HPDE6-E6E7 (cell line): ENCODE measurements around the gene MRPL4.

Experiments
- DNase-seq: peaks from one replicate; pipeline ENCODE4 v3.0.0; 2011; ENCODE audit warnings: missing footprints; ENCODE audit errors: extremely low spot score

MRPL4 gene

DNA sequence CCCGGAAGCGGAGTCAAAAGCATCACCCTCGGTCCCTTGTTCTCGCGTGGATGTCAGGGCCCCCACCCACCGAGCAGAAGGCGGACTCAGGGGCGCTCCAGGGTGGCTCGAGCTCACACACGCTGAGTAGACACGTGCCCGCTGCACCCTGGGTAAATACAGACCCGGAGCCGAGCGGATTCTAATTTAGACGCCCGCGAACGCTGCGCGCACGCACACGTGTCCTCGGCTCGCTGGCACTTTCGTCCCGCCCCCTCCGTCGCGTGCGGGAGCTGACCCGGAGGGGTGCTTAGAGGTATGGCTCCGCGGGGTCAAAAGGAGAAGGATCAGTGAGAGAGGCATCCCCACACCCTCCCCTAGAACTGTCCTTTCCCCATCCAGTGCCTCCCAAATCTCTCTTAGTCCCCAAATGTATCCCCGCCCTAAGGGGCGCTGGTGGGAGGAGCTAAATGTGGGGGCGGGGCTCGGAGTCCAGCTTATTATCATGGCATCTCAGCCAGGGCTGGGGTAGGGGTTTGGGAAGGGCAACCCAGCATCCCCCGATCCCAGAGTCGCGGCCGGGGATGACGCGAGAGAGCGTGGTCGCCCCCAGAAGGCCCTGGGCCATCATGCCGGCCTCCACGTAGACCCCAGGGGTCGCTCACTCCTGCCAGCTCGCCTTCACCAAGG is 37.3 kb downstream of the MRPL4 start:
- peak; percentile 73 for DNase-seq

DNA sequence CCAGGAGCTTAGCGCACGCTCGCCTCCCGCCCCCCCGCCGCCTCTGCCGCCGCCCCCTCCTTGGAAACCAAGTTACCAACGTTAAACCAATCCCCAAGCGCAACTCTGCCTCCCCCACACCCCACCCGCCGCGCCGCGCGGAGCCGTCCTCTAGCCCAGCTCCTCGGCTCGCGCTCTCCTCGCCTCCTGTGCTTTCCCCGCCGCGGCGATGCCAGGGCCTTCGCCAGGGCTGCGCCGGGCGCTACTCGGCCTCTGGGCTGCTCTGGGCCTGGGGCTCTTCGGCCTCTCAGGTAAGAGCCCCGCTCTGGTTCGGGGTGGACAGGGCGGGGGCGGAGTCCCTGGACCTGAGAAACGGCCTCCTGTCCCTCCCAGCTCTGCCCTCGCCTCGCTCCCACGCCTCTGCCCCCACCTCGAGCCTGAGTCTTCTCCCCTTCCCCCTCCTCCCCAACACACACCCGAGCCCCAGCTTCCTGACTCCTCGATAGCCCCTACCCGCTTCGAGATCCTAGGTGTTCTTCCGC is 37.9 kb downstream of the MRPL4 start, which contains the start of gene ICAM5:
Gene ICAM5 (plus strand): TSS at position 117 of the 521 bp plus-strand sequence. CDS start 92 bp downstream, at position 209.
- DNase-seq: no peak

DNA sequence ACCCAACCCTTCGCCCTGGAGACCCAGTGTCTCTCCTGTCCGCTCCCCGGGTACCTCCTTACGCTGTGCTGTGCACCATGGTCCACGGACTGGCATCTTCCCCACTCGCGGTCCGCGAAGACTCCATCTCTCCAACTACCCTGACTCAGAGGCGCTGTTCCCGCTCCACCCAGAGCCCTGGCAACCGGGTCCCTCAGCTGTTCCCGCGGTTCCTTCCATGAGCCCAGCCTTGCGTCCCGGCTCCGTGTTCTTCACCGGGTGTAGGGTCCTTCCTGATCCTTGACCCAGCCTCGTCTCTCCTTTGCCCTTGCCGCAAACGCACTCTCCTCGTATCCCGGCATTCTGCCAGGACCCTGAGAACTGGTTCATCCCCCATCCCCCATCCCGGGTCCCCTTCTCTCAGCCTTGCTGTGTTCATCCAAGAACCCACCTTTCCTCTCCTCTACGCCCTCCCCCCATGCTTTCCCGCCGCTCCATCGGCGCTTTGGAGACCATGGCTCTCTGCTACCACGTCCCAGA is 38.4 kb downstream of the MRPL4 start:
- no peak for DNase-seq

DNA sequence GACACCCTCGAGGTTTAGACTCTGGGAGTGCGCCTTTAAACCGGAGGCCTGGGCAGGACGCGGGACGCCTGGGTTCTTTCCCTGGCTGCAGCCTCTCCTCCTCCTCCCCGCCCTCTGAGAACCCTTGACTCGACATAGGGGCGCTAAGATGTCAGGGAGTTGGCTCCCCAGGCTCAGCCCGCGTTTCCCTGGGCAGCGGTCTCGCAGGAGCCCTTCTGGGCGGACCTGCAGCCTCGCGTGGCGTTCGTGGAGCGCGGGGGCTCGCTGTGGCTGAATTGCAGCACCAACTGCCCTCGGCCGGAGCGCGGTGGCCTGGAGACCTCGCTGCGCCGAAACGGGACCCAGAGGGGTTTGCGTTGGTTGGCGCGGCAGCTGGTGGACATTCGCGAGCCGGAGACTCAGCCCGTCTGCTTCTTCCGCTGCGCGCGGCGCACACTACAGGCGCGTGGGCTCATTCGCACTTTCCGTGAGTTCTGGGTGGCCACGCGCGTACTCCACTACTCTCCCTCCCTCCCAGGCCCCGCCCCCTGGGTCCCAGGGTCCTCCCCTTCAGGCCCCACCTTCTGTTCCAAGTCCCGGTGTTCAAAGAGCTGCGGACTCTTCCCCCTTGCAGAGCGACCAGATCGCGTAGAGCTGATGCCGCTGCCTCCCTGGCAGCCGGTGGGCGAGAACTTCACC is 39.0 kb downstream of the MRPL4 start:
- DNase-seq: no peak

DNA sequence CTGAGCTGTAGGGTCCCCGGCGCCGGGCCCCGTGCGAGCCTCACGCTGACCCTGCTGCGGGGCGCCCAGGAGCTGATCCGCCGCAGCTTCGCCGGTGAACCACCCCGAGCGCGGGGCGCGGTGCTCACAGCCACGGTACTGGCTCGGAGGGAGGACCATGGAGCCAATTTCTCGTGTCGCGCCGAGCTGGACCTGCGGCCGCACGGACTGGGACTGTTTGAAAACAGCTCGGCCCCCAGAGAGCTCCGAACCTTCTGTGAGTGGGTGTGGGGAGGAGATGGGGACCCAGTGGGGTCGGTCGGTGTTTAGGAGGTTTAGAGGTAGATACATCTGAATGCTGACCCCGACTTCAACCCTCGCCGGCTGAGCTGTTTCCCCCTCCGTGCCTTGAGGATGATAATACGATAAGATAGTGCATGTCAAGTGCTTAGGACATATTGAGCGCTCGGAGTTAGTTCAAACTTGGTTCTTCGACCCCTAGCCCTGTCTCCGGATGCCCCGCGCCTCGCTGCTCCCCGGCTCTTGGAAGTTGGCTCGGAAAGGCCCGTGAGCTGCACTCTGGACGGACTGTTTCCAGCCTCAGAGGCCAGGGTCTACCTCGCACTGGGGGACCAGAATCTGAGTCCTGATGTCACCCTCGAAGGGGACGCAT is 39.7 kb downstream of the MRPL4 start:
- DNase-seq: no peak

DNA sequence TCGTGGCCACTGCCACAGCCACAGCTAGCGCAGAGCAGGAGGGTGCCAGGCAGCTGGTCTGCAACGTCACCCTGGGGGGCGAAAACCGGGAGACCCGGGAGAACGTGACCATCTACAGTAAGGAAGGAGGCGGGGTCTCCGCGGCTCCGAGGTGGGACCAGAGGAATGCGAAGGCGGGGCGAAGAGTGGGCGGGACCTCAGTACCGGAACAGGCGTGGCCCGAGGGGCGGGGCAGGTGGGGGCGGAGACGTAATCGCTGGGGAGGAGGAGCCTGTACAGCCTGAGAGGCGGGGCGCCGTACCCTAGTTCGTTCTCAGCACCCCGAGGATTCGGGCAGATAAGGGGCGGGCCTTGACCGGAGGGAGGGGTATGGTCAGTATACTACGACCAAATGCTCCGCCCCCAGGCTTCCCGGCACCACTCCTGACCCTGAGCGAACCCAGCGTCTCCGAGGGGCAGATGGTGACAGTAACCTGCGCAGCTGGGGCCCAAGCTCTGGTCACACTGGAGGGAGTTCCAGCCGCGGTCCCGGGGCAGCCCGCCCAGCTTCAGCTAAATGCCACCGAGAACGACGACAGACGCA is 40.3 kb downstream of the MRPL4 start:
- no peak for DNase-seq

DNA sequence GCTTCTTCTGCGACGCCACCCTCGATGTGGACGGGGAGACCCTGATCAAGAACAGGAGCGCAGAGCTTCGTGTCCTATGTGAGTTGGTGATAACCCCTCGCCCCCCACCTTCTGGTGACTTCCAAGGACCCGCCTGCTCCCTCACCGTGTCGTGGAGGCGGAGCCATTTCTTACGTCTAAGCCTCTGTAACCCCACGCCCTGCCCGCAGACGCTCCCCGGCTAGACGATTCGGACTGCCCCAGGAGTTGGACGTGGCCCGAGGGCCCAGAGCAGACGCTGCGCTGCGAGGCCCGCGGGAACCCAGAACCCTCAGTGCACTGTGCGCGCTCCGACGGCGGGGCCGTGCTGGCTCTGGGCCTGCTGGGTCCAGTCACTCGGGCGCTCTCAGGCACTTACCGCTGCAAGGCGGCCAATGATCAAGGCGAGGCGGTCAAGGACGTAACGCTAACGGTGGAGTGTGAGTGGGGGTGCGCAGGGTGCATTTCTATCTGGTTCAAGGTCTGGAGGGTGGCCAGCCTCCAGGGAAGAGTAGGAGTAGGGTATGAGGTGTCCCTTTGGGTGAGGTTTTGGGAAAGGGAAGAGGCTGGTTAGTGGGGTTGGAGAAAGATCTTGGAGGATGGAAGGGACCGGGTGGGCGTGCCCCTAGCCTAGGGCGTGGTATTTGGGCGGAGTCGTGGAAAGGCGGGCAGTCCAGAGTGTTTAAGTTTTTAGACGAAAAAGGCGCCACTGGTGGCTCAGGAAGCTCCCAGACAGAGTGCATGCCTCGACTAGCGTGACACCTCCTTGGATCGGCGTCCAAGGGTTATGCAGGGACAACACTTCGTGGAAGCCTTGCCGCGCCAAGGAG is 41.0 kb downstream of the MRPL4 start:
- DNase-seq: no peak

DNA sequence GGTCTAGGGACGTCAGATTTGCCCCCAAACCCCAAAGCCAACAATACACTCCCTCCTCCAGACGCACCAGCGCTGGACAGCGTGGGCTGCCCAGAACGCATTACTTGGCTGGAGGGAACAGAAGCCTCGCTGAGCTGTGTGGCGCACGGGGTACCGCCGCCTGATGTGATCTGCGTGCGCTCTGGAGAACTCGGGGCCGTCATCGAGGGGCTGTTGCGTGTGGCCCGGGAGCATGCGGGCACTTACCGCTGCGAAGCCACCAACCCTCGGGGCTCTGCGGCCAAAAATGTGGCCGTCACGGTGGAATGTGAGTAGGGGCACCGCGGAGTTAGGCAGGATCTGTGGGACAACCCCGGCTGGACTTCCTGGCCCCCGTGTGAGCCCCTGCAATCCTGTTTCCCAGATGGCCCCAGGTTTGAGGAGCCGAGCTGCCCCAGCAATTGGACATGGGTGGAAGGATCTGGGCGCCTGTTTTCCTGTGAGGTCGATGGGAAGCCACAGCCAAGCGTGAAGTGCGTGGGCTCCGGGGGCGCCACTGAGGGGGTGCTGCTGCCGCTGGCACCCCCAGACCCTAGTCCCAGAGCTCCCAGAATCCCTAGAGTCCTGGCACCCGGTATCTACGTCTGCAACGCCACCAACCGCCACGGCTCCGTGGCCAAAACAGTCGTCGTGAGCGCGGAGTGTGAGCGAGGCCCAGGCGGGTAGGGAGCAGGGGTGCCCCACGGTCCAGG is 41.8 kb downstream of the MRPL4 start:
- DNase-seq: no peak

DNA sequence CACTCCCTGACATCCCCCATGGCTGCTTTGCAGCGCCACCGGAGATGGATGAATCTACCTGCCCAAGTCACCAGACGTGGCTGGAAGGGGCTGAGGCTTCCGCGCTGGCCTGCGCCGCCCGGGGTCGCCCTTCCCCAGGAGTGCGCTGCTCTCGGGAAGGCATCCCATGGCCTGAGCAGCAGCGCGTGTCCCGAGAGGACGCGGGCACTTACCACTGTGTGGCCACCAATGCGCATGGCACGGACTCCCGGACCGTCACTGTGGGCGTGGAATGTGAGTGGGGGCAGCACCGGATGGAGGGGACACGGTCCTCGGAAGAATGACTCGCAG is 42.3 kb downstream of the MRPL4 start:
- DNase-seq: no peak

DNA sequence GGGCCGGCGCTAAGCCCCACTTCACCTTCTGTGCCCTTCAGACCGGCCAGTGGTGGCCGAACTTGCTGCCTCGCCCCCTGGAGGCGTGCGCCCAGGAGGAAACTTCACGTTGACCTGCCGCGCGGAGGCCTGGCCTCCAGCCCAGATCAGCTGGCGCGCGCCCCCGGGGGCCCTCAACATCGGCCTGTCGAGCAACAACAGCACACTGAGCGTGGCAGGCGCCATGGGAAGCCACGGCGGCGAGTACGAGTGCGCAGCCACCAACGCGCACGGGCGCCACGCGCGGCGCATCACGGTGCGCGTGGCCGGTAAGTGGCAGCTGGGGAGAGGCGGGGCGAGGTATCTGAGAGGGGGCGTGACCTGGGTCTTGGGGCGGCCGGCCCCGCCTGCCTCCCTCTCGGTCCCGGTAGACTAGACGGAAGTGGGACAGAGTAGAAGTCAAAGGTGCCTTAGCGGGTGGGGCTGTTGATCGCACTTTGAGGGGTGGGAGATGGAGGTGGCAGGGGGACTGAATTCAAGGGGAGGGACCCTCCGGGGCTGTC is 43.4 kb downstream of the MRPL4 start:
- no peak for DNase-seq

DNA sequence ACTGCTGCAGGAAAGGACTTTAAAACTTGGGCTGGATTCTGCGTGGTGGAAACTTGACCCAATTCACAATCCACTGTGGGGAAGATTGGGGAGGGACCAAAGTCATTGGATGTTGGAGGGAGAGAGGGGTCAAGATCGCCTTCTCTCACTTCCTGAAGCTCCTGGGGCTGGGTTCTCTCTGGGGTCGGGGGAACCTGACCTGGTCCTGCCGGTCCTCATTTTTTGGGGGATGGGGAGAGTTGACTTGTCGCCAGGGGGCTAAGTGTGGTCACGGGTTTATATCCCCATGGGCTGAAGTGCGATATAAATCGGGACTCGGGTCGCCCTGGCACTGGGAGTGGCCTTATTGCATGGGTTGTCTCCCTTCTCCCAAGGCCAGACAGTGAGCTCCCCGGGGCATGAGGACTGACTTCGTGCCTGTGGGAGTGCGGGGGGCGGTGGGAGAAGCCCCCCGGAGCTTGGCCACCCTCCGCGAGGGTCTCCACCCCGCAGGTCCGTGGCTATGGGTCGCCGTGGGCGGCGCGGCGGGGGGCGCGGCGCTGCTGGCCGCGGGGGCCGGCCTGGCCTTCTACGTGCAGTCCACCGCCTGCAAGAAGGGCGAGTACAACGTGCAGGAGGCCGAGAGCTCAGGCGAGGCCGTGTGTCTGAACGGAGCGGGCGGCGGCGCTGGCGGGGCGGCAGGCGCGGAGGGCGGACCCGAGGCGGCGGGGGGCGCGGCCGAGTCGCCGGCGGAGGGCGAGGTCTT is 44.0 kb downstream of the MRPL4 start:
- DNase-seq: no peak

DNA sequence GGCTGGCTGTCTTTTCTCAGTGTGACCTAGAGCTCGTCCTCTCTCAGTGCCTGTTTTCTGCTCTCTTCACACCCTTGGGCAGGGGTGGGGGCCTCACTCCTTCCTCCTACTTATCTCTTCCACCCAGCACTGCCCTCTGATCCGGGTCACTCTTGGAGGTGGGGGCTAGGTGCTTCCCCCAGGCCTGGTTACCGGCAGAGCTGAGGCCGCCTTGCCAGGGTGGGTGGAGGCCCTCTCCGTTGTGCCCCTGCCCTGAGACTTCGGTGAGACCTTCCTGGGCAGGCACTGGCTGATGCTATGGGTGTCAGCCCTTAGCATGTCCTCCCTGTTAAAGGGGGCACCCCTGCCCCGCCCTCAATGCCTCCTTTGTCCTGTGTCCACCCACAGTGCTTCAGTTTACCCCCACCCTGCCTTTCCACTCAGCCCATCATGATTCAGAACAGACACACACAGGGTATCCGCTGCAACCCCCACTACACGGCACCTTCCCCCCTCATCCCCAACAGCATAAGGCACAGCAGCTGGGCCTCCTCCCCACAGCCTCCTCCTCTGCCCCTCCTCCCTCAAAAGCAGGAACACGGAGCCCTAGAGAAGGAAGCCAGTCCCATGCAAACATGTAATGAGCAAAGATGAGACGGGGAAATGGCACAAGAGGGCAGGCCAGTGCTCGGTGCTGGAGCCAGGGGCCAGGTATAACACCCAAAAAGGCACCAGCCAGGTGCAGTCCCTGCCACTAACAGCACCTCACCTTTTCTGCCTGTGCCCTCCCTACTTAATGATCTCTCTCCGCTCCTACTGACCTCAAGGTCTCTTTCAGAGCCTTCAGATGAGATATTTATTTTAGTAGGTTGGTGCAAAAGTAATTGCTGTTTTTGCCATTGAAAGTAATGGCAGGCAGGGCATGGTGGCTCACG is 47.8 kb downstream of the MRPL4 start:
- DNase-seq: no peak

DNA sequence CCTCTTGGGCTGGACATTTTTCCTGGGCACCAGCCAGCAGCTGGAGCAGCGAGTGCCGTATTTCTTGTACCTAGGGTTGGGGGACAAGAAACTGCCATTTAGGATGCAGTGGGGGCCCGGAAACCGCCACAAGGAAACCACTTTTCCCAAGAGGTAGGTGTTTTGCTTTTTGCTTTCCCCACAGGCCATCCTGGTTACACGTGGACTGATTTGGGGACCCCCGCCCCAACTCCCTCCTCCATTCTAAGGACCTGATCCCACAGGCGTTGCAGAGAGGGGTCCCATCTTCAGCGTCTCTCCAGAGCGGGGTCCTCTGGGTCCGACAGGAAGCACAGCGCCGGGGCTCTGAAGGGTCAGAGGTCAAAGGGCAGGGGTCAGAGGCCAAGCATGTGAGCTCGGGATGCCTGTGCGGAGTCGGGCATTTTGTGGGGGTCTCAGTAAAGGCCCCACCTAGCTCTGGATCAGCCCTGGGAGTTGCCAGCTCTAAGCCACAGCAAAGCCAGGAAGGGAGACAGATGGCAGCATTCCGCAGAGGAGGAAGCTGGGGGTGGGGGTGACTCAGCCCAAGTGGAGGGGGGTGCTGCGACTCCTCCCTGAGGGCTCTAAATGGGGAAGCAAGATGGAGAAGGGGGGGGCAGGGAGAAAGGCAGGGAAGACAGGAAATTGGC is 53.3 kb downstream of the MRPL4 start:
- no peak for DNase-seq

DNA sequence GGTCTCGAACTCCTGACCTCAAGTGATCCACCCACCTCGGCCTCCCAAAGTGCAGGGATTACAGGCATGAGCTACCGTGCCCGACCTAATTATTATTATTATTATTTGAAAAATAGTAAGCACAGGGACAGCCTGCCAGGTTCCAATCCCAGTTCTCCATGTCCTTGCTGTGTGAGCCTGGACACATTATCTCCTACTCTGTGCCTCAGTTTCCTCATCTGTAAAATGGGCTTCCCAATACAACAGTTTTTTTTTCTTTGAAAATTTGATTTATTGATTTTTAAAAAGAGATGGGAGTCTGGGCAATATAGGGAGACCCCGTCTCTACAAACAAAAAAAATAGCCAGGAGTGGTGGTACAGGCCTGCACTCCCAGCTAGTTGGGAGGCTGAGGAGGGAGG is 54.3 kb downstream of the MRPL4 start:
- no peak for DNase-seq

DNA sequence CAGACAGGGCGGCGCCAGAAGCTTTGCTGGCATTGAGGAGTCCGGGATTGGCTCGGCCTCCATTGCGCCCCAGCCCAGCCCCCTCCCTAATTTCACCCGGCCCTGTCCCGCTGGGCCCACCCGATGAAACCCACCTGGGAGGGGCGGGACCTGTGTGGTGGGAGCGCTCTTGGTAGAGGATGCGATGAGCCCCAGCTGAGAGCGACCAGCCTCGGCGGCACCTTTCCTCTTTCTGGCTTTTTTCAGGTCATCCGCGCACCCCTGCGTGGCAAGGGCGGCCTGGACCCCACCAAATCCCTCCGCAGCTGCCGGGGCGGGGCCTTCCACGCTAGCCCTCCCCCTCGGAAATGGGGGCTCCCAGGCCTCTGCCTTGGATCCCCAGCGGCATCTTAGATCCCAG is 57.4 kb downstream of the MRPL4 start, which contains the start of gene ZGLP1:
Gene ZGLP1 (minus strand): TSS at position 393 of the 400 bp plus-strand sequence.
- DNase-seq: no peak
